Stimulated activated CD8-positive, alpha-beta memory T cell treated with anti-CD3 and anti-CD28 coated beads, Interleukin-15, amount 100 ng/mL, for 4 hours (primary cell): ENCODE measurements around the gene NAT8.
"Not testable (repeated sequence)": the region's sequence is repeated elsewhere in the genome, so short reads cannot be mapped to it uniquely, and the experiment has no call there.

ENCODE experiments used
- DNase-seq, 2 donors: peaks; one replicate each; pipeline ENCODE4 v3.0.0-alpha.2; 2020; ENCODE audit warnings: low read depth in 2 of 2

NAT8 gene

DNA sequence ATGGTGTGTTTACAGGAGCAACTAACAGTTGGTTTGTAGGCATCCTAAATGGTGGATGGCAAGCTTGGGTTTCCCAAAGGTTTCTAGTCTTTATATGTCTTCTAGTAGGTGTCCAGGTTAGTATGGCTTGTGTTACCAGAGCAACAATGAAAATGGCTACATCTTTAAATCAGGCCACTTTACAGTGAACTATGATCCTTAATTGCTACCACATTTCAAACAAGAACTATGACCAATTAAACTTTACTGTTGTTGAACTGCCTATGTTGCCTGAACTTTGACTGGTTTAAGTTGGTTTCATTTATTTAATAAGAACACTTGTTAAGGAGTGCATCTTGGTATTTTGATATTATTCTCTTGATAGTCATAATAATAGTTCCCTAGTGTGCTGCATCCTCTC, 5.2 kb downstream of the NAT8 start:
- not testable (repeated sequence) for DNase-seq

DNA sequence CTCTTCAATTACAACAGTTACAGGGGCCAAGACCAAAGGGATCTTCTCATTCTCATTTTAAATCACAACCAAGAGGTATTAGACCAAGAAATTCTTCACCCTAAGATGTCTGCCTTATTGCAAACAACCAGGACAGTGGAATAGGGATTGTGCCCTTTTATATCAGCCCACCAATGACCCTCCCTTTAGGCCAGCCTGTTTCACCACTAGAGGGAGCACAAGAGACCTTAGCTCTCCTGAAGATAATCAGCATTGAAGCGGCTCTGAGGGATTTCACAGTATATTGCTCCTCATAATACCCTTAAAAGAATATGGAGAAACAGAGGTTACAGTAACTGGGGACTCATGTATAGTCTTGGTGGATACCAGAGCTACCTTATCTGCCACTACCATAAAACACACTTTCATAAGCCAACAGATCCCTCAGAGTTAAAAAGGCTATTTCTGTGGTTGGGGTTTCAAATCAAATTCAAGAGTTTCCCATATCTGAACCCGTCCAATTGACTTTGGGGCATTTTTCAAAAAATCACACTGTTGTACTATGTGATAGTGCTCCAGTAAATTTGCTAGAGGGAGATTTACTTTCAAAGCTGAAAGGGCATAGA, 11.5 kb downstream of the NAT8 start:
- DNase-seq = not testable (repeated sequence)

DNA sequence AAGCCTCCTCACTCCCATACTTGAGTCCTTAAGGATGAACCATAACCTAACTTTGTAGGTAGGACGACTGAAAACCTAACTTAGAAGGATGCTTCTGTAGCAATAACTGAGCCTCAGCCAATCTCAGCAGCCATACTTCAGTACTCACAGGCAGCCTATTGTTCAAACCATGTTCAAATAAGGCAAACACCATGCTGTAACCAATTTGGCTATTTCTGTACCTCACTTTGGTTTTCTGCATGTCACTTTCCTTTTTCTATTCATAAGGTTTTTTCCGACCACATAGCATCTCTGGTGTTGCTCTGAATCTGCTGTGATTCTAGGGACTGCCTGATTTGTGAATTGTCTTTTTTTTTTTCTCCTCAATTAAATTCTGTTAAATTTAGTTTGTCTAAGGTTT, 13.7 kb downstream of the NAT8 start:
- not testable (repeated sequence) for DNase-seq

DNA sequence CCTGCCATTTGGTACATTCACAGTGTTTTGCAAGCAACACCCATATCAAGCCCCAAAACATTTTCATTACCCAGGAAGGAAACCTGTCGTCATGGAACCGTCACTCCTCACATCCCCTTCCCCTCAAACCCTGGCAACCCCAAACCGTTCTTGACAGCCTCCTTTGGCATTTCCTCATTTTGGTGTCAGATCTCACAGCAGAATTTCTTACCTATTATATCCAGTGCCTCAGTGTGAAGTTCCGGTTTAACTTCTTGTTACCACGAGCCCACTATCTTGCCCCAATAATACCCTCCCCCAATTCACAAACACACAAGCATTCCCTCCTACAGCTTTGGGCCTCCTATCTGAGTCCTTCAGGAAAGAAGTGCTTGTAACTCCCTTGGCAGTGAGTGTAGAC, 16.0 kb downstream of the NAT8 start:
- DNase-seq = not testable (repeated sequence)

DNA sequence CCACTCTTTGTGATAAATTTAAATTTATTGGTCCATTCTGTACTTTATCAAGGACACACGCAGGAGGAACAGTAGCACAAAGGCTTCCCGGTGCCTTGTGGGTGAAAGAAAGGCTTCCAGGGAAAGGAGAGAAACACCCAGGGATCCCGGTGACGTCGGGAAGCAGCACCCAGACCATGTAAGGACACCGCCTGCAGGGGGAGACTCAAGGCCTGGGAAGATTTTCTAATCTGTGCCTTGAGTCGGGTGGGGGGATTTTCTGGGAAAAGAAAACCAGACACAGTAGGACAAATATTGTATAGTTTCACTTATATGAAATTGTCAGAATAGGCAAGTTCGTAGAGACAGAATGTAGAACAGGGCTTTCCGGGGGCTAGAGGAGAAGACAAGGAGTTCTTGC, 17.6 kb downstream of the NAT8 start:
- not testable (repeated sequence) for DNase-seq

DNA sequence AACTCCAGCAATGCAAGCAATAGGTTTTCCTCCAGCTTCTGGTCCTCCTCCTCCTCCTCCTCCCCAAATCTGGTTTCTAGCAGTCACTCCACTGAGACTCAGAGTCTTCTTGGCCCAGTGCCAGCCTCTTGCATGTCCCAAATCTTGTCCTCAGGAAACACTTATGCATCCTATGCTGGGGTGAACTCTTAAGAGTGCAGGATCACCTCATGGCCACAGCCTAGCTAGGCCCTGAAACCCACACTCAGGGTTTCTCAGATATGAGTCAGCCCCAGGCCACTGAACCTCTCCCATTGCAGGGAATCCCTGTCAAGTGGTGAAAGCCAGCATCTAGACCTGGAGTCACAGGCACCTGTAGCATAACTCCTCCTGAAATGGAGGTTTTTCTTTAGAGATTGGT, 18.2 kb downstream of the NAT8 start:
- DNase-seq = not testable (repeated sequence)

DNA sequence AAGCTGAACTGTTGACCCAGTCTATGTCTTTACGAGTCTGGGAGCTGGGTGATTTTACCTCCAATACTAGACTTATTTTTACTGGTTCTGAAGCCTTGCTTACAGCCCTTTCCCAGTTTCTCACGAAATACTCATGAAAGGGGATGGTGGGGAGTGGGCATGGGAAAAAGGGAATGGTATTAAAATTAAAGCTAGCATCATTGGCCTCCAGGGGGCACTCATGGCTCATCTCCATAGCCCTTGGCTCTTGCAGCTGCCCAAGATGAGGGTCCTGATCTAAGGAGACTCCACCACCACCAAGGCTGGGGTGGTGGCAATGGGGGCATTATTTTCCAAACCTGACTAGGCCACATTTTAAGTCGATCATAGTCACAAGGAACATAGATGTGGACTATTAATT, 22.3 kb downstream of the NAT8 start:
- DNase-seq = not testable (repeated sequence)

DNA sequence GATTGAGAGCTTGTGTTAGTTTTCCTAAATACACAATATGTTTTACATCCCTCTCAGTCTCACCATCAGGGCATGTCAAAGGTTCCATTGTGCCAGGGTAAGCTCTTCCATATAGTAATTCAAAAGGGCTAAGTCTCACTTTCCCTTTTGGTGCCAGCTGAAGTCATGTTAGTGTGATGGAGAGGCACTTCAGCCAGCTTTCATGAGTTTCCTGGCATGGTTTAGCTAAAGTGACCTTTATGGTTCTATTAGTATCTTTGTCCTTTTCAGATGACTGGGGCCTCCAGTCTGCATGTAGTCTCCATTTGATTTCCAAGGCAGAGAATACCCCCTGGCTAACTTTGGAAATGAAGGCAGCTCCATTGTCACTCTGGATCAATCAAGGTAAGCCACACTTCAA, 27.2 kb downstream of the NAT8 start:
- DNase-seq = no peak

DNA sequence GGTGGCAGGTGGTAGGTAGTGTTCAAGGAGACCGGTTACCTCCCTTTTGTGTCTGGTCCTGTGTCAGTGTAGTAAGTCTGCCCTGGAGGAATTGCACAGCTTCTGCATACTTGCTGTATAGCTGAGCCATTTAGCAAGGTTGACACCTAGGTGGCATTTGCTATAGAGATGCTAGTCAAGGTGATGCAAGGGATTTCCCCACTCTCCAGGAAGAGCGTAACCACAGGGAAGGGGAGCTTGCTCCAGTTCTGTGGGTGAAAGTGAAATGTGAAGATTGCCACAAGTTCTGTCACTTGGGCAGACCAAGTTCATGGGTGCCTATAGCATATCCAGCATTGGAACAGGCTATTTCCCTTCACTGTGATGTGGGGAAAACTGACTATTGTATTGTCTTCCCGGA, 28.1 kb downstream of the NAT8 start:
- DNase-seq = no peak

DNA sequence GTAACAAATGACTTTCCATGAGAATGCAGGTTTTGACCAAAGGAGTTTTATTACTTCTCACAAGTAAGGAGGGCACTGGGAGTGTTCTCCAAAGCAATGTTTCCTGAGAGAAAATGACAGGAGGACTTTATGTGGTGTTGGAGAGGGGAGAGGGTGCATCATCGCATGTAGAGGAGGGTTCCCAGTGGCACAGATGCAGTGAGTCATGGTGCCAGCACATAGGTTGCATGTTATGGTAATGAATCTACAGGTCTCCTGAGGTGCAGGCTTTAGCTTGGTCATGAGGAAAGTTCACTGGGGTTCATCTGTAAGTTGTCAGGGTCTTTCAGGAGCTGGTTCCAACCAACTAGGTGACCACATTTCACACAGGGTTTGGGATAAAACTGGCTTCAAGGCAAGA, 30.4 kb downstream of the NAT8 start:
- no peak for DNase-seq

DNA sequence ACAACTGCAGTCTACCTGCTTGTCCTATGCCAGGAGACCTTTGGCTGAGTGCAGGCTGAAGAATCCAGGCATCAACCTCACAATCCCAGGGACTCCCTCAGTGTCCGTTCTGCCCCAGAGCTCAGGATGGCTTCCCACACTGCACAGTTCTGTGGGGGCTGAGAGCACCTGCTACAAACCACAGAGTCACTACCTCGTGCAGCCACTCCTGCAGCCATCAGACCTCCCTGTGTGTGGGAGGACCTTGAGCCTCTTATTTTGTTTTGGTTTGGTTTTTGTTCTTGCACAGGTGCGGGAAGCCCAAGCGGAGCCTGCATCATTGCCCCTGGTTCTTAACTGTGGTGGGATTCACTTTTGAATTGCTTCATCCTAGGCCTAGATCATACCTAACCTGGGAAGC, 31.0 kb downstream of the NAT8 start:
- no peak for DNase-seq

DNA sequence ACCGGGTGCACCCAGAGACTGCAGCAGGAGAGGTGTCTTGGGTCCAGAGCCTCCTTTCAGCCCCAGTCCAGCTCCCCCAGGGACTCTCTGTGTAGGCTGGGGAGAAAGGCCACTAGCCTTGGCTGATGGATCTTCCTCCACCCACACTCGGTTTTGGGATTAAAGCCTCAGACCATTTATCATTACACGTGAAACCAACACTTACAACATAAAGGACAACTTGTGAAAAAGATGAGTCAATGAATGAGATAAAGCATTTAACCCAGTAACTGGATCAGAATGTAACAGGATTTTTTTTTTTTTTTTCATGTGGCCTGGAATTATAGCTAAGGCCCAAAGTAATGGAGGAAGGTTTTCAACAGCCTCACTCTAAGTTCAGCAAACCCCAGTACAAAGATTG, 32.1 kb downstream of the NAT8 start:
- DNase-seq = no peak

DNA sequence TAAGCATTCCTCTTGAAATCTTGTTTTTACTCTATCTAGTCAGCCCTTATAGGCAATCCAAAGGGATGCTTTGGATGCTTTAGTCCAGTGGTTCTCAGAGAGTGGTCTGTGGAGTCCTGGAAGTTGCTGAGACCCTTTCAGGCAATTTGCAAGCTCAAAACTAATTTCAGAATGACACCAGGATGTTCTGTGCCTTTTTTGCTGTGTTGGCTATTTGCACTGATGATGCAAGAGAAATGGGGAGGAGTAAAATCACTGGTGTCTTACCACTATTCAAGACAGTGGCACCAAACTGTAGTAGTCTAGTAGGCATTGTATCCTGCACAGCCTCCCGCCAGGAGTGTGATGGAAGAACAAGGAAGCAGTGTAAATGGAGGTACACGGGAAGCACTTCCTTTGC, 37.6 kb downstream of the NAT8 start:
- DNase-seq = not testable (repeated sequence)

DNA sequence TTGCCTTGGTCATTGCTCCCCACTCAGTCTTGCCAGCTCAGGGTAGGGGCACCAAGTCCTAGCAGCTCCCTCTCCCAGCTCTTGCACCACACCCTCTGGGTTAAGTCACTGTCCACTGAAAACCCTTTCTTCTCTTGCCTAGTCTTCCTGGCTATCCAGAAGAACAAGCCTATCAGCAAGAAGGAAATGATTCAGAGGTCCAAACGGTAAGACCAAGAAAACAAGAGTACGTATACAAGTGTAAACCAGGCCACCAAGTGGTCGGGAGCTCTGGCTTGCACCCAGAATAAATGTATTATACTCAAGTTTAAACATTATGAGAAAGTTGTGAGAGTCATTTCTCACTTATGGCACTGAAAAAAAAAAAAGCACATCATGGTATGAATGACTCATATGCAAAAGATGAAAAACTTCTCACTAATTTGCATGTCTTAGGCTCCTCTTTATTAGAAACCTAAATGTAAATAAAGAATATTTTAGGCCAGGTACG, 39.1 kb downstream of the NAT8 start:
- not testable (repeated sequence) for DNase-seq

DNA sequence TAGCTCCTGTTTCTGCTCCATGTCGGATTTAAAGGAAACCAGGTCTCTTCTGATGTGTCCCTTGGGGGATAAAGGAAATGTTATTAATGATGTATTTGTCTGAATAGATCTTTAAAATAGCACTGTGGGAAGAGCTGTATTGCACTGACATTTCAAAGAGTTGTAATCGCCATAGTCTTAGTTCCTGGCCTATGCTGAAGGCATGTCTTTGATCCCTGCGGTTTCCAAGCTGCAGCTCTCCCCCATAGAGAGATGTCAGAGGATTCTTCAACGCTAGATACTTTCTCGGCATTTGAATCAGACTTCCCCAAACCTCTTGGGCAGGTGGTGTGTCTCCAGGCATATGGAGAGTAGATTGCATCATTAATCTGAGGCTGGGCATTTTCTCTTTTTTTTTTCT, 40.4 kb downstream of the NAT8 start:
- DNase-seq = no peak

DNA sequence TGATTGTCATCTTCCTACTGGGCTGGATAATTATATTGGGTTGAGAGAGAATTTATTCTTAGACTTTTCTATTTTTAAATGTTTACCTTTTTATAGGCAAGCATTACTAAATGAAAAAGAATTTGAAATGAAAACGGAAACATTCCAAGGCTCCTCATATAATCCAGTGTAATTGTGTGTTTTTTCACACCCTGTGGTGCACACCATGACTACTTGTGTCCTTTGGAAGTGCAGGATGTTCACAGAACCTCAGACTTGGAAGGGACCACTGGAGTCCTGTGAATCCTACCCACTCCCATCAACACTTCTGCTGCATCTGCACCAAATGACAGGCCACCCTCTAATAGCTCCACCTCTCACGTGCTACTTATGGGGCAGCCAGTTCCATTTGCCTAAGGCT, 48.0 kb downstream of the NAT8 start:
- DNase-seq = no peak

DNA sequence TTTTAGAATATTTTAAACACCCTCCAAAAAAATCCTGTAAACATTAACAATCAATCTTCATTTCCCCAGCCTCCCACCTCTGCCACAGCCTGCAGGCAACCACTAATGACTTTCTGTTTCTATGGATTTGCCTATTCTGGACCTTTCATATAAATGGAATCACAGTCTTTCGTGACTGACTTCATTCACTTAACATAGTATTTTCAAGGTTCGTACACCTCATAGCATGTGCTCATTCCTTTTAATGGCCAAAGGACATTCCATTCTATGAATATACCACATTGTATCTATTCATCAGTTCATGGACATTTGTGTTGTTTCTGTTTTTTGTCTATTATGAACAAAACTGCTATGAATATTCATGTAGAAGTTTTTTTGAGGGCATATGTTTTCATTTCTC, 48.5 kb downstream of the NAT8 start:
- DNase-seq = no peak
